ENCODE results near the gene L3MBTL3.
"Not testable (repeated sequence)": the region's sequence is repeated elsewhere in the genome, so short reads cannot be mapped to it uniquely, and the experiment has no call there.

Gene L3MBTL3

DNA sequence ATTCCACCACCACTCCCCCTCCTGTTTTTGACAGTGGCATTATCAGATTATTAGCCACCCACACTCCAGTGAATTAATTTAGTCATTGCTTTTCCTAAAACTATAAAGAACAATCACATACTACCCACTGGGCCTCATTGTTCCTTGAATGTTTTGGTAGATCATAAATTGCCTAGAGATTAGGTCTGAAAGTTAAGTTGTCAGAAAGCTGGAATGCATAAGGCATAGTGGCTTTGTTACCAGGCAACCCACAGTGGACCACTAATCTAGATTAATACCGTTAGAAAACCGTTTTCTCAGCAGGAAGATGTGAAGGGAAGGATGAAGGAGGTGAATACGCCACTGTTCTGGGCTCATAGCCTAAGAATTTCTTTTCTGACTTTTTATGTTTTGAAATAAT, 128.7 kb downstream of the L3MBTL3 start:
- DNase-seq, result no peak

DNA sequence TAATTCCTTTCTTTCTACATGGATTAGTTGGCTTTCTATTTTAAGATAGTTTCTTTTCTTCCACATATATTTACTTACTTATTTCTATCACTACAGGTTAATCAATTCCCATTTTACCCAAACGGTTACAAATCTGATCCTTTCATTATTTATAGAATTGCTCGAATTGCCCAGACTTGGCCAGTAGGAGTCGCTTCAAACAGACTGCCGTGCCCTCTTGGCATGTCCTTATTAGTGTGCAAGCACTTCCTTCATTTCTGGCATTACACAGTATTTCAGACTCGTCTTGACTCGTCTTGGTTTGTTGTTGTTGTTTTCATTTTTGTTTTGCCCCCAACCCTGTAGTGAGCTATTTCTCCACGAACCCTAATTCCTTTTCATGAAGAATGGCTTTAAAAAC, 129.8 kb downstream of the L3MBTL3 start:
- no peak for DNase-seq

DNA sequence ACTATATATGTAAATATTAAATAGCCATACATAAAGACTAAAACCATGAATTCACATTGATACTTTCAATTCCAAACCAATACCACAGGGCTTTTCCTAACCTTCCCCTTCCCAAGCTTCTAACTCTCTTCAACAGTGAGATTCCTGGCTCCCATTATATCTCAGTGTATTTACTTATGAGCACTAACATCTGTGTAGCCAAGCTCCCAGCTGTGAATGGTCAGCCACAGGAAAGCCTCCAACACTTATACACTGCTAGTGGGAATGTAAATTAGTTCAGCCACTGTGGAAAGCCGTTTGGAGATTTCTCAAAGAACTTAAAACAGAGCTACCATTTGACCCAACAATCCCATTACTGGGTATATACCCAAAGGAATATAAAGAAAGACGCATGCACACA, 130.6 kb downstream of the L3MBTL3 start:
- DNase-seq, result not testable (repeated sequence)

DNA sequence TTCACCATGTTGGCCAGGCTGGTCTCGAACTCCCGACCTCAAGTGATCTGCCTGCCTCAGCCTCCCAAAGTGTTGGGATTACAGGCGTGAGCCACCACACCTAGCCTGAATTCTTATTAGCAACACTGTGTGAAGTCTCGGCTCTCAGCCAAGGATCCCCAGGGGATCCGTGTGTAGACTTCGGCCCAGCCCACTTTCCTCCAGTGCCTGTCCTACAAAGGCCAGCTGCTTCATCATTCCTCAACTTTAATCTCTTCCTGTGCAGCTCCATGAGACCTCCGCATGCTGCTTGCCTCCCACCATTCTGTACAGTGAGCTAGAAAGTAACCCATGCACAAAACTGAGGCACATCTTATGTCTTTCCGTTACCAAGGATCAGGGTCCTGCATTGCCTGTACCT, 132.5 kb downstream of the L3MBTL3 start:
- no peak for DNase-seq

DNA sequence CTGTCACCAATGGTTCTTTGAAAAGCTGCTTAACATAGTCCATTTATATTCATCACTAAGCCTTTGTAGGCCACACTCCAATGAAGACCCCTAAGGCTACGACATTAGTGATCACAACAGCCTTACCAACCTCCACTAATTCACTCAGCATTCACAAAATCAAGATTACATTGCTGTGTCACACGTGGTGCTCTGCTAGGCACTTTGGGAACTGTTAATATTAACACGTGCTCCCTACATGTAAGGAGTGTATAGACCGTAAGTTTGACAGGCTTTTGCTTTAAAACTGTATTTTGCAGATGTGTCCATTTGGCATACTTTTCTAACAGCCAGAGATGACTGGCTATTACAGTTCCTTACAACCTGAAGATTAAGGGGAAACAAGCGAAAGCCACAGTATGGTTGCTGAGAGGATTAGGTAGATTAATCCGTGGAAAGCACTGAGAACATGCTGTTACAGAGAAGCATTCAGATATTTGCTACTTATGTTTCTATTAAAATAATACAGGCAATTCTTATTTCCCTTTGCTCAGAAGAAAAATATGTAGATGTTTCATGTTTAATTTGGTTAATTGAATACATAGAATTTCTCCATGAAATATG, 134.6 kb downstream of the L3MBTL3 start:
- no peak for DNase-seq

DNA sequence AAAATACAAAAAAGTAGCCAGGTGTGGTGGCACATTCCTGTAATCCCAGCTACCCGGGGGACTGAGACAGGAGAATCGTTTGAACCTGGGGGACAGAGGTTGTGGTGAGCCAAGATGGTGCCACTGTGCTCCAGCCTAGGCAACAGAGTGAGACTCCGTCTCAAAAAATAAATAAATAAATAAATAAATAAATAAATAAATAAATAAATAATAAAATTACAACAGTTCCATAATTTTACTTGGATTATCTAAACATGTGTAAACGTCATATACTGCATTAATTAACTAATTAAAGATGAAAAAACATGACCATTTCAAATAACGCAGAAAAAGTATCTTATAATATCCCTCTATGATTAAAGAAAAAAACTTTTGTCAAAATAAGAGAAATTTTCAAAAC, 138.5 kb downstream of the L3MBTL3 start:
- no peak for DNase-seq

DNA sequence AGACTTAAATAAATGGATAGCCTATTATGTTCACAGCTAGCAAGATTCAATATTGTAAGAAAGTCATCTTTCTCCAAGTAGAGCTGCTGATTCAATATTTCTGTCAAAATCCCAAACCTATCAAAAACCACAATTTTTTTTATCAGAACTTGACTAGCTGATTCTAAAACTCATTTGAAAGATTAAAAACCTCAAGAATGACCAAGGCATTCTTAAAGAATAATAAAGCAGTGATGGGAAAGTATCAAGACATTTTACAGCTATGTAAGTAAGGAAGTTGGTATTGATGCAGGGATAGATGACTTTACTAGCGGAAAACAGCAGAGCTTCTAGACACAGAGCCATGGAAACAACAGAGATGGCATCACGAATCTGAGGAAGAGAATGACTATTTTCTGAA, 139.7 kb downstream of the L3MBTL3 start:
- no peak for DNase-seq

DNA sequence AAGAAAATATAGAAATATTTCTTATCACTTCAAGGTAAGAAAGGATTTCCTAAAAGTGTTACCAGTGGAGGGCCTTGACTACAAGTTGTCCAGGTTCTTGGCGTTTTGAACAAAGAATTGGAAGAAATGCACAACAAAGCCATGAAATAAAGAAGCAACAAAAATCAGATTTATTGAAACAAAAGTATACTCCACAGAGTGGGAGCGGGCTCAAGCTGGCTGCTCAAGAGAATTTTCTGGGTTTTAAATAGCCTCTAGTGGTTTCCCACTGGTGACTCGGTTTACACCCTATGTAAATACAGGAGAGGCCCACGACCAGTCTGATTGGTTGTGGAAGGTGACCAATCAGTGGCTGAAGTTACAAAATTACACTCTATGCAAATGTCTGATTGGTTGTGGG, 140.2 kb downstream of the L3MBTL3 start:
- DNase-seq, result no peak

DNA sequence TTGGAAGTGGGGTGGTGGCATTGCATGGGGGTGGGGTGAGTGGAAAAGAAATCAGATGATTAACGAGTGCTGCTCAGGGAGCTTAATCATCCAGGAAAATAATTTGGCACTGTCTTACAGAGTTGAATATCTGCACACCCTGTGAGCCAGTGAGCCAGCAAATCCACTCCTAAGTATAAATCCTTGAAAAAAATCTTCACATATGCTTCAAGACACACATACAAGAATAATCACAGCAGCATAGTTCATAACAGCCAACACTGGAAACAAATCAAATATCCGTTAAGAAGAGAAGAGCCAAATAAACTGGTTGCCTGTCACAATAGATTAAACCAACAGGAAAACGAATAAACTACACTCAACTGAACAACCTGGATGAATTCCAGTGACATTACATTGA, 141.6 kb downstream of the L3MBTL3 start:
- no peak for DNase-seq

DNA sequence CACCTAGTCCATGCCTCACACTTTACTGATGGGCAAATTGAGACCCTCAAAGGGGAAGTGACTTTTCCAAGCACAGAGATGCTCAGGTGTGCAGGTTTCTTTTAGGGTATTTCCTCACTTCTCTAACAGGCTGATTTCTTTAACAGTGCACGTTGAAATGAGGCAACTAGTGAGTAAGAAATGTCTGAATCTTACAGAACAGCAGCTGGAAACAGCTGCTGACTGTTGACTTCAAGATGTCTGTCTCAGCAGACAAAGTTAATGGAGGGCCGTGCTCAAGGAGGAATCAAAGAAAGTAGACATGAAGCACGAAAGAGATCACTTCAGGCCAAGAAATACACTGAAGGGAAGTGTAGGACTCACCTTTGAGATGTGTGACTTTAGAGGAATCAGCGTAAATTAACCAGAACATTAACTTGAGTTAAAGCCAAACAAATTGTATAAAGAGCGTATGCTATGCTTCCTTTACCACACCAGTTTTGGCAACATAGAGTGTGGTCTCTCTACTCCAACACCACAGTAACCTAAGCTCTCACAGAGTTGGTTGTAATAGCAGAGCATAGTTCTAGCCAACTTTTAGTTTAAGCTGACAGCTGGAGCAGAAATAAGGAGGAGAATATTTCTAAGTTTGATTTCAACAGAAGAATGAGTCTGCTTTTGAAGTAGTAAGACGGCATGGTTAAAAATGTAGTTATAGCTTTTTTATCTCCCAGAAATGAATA, 143.5 kb downstream of the L3MBTL3 start:
- no peak for DNase-seq

DNA sequence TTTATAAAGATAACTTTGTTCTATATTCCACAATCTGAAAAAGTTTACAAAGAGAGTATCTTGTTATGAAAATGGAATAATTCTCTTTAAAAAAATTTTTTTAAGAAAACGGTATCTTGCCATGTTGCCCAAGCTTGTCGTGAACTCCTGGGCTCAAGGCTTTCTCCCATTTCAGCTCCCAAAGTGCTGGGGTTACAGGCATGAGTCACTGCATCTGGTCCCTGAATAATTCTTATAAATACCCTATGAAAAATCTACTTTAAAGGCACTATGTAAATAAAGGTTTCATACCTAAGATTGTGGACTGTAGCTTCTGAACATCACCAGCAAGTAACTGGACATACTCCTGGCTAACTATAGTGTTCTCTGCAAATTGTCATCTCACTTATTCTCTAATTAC, 144.0 kb downstream of the L3MBTL3 start:
- DNase-seq, result no peak

DNA sequence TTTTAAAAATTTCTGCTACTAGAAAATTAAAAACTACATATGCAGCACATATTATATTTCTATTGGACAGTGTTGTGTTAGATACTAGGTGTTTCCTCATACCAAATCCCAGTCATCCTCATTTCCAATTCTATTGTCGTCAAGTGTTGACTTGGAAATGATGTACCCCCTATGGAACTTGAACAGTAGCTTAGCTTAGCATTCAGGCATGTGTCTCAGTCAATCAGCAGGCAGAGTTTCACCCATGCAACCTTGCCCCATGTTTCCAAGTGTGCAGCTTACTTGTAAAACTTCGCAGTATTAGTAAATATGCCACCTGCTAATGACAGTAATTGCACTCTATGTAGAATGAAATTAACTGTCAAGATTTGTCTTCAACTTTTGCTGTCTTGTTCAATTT, 144.9 kb downstream of the L3MBTL3 start:
- DNase-seq, result no peak

DNA sequence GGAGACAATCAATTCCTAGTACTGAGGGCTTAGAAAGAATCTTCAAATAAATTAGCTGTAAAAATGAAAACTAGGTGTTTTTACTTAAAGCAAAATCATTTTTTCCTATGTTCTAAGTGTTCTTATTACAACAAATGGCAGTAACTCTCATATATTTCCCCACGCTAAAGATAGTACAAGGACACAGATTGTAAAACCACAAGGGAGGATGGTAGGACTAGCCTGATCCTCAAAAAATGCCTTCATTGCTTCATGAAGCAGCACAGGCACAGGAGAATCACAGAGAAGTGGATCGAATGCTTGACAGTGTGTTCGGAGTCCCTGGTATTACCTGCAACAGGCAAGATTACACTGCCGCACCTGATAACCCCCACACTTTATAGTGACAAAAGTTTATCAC, 145.9 kb downstream of the L3MBTL3 start:
- no peak for DNase-seq

DNA sequence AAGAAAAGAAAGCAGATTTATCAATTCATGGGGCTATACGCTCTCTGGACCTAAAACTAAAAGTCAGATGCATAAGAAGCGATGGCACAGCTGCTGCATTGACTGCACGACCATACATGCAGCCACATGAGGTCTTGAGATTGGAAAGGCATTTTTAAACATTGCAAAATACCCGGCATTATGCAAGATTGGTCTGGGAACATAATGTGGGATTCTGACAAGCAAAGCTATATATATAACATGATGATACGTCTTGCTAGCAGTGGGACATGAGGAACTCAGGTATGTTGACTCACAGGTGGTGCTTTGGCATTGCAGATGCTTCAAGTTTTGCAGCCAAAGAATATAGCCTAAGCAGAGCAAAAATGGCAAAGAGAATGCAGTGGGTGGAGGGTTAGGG, 149.3 kb downstream of the L3MBTL3 start:
- no peak for DNase-seq

DNA sequence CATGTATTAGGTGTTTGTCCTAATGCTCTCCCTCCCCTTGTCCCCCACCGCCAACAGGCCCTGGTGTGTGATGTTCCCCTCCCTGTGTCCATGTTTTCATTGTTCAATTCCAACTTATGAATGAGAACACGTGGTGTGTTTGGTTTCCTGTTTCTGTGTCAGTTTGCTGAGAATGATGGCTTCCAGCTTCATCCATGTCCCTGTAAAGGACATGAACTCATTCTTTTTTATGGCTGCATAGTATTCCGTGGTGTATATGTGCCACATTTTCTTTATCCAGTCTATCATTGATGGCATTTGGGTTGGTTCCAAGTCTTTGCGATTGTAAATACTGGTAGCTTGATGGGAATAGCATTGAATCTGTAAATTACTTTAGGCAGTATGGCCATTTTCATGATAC, 151.8 kb downstream of the L3MBTL3 start:
- not testable (repeated sequence) for DNase-seq

DNA sequence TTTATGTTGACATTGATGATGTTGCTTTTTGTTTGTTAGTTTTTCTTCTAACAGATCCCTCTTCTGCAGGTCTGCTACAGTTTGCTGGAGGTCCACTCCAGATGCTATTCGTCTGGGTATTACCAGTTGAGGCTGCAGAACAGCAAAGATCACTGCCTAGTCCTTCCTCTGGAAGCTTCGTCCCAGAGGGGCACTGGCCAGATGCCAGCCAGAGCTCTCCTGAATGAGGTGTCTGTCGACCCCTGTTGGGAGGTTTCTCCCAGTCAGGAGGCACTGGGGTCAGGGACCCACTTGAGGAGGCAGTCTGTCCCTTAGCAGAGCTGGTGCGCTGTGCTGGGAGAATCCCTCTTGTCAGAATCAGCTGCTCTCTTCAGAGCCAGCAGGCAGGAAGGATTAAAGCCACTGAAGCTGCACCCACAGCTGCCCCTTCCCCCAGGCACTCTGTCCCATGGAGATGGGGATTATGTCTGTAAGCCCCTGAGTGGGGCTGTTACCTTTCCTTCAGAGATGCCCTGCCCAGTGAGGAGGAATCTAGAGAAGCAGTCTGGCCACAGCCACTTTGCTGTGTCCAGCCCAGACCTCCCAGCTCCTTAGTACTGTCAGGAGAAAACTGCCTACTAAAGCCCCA, 155.1 kb downstream of the L3MBTL3 start:
- not testable (repeated sequence) for DNase-seq

DNA sequence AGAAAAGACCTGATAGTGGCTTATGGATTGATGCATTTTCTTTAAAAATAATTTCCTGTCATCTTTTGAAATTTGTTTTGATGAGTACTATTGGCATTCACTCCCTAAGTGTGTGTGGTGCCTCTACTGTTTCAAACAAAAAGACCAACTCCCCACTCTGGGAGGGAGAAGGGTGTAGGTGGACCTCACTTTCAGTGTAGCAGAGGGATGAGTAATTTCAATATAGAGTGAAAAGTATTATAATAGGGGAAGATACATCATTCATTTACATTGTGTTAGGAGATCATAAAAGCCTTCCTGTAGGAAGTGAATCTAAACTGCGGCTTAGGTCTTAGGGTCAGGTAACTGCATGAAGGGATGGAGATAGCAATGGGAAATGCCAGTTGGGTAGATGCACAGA, 158.0 kb downstream of the L3MBTL3 start:
- no peak for DNase-seq

DNA sequence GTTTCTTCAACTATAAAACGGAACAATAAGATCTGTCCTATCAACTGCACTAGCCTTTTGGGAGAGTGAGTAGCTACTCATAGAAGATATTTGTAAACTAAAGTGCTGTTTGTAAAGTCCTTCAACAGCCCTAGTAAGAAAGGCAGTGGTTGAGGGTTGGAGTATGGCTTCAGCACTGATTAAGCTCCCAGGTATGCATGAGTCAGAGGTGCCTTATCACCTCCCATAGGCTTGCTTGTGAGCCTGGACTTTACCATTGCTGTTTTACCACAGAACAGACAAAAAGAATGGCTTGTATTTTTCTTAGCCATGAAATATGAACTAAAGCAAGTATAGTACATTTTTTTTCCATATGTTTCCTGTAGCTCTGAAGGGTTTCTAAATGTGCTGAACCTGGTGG, 160.3 kb downstream of the L3MBTL3 start:
- DNase-seq, result no peak

DNA sequence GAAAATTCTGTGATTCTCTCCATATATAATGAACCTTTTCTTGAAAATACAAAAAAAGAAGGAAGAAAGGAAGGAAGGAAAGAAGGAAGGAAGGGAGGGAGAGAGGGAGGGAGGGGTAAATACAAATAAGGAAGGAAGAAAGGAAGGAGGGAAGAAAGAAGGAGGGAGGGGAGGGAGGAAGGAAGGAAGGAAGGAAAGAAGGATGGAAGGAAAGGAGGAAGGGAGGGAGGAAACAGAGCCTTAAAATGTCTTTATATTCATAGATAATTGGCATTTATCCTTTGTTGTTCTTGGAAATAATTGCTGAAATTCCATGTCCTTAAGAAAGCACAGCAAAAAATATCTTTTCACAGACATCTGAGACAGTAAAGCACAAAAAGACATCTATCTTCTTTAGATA, 164.1 kb downstream of the L3MBTL3 start:
- DNase-seq, result no peak

DNA sequence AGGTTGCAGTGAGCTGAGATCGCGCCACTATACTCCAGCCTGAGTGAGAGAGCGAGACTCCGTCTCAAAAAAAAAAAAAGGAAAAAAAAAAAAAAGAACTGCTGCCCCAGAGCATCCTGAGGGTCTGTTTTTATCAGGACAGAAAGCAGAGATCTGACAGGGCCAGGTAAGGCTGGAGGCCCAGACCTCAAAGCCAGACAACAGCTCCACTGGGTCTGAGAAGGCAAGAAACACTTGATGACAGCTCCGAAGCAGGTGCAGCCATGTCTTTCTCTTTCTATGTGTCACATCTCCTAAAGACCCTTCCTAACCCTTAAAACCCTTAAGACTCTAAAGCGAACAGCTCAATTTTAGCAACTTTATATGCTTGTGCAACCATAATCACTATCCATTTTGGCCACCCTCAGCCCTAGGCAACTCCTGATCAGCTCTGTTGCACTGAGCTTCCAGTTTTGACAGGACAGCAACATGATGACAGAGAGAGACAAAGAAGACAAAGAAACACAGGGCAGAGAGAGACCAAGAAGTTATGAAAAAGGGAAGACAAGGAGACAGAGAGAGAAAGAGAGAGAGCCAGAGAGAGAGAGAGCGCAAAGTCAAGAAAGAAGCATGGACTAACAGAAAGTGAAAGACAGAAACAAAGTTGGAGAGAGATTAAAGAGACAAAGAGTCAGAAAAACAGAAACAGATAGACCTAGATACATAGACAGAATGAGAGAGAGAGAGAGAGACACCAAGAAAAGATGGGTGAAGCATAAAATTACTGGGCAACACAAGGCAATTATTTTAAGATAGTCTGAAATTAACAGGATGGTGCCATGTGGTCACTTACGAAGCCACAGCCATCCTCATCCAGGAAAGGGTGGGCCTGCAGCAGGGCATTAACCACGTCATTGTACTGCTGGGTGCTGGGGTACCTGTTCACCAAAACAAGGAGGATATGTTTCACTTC, 165.2 kb downstream of the L3MBTL3 start:
- DNase-seq, result no peak

DNA sequence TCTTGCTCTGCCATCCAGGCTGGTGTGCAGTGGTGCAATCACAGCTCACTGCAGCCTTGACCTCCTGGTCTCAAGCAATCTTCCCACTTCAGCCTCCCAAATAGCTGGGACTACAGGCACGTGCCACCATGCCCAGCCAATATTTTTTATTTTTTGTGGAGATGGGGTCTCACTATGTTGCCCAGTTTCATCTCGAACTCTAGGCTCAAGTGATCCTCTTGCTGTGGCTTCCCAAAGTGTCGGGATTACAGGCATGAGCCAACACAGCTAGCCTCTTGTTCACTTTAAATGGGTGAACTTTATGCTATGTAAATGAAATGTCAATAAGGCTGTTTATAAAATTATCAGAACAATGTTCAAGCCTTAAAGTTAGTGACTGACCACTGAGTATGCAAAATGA, 167.3 kb downstream of the L3MBTL3 start:
- DNase-seq, result no peak

DNA sequence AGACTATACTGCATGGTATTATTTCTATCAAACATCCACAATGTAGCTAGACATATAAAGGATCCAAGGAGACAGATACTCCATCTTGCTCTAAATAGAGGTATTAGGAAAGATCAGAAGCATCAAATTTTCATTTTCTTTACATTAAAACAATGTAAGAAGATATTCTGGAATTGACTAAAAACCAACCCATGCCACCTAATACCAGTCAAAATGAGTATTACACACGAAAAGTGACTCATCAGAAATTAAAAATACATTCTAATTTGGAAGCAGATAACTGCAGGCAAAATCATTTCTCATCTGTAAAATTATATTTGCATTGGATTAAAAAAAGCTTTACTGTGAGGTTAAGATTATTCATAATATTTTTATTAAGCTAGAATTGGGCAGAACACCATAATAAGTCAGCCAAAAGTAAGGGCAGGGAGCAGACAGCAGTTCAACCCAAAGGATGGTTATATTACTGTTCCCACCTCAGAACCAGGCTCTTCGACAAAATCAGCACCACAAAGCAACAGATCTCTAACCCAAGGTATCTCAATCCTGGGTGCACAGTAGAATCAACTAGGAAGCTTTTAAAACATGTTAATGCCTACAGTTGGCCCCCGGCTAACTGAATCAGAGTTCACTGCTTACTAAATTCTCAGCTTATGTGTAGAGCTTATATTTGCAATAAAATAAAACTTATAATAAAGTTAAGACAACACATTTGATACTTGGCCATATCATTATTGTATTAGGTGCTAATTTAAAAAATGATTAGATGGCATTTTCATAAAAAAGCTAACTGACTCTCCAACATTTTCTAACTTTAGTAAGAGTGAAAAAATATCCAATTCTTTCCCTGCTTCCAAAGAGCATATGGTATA, 169.2 kb downstream of the L3MBTL3 start:
- DNase-seq, result no peak
